ENCODE data around the gene FAS.

FAS gene

GRCh38 chr10:88987840-88988239, 2.8 kb upstream of the FAS start:
- no peak for DNase-seq (ENCODE audit: extremely low read depth, insufficient read length)
- H3K36me3 ChIP-seq (ENCODE audit: control insufficient read depth, insufficient read depth, low read length): no peaks in the 10 kb centered on the region; the same call in 1 of the 2 replicates
- H3K27me3 ChIP-seq (replicated peaks; ENCODE audit: control insufficient read depth, insufficient read depth, low read length): no peaks in the 10 kb centered on the region
- TF ChIP-seq CTCF (IDR thresholded peaks at IDR 0.05; ENCODE audit: insufficient read depth, low read length, poor library complexity, severe bottlenecking): no peak
- H3K4me3 ChIP-seq (replicated peaks; ENCODE audit: low read depth, low read length): no peak overlapping the region

DNA sequence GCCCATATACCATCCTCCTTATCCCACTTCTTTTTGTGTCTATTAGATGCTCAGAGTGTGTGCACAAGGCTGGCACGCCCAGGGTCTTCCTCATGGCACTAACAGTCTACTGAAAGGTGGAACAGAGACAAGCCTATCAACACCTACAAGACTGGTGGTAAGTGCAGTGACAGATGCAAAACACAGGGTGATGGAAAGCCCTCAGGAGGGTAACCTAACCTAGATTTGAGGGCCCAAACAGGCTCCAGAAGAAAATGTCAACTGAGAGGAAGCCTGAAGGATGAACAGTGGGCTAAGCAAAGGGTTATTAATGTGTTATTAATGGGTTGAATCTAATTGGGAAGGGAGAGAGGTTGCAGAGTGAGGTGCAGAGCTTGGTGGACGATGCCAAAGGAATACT, 1.2 kb upstream of the FAS start:
- no peaks in the 10 kb centered on the region for H3K27me3 ChIP-seq (replicated peaks; ENCODE audit: control insufficient read depth, insufficient read depth, low read length)
- no peaks in the 10 kb centered on the region; the same call in 1 of the 2 replicates for H3K36me3 ChIP-seq (ENCODE audit: control insufficient read depth, insufficient read depth, low read length)
- no peak for TF ChIP-seq CTCF (IDR thresholded peaks at IDR 0.05; ENCODE audit: insufficient read depth, low read length, poor library complexity, severe bottlenecking)
- DNase-seq (ENCODE audit: extremely low read depth, insufficient read length): no peak
- H3K4me3 ChIP-seq (replicated peaks; ENCODE audit: low read depth, low read length): peak overlapping the region; percentile 95

DNA sequence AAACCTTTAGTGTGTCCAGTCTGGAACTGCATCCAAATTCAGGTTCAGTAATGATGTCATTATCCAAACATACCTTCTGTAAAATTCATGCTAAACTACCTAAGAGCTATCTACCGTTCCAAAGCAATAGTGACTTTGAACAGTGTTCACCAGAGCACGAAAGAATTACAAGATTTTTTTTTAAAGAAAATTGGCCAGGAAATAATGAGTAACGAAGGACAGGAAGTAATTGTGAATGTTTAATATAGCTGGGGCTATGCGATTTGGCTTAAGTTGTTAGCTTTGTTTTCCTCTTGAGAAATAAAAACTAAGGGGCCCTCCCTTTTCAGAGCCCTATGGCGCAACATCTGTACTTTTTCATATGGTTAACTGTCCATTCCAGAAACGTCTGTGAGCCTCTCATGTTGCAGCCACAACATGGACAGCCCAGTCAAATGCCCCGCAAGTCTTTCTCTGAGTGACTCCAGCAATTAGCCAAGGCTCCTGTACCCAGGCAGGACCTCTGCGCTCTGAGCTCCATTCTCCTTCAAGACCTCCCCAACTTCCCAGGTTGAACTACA, 694 bp upstream of the FAS start:
- Histone ChIP-seq H3K4me3 (replicated peaks; ENCODE audit: low read depth, low read length) (peak overlapping the region; percentile 95), H3K27me3 (replicated peaks; ENCODE audit: control insufficient read depth, insufficient read depth, low read length) (no peaks in the 10 kb centered on the region), H3K36me3 (ENCODE audit: control insufficient read depth, insufficient read depth, low read length) (no peaks in the 10 kb centered on the region; the same call in 1 of the 2 replicates)
- TF ChIP-seq CTCF (IDR thresholded peaks at IDR 0.05; ENCODE audit: insufficient read depth, low read length, poor library complexity, severe bottlenecking): no peak
- DNase-seq (ENCODE audit: extremely low read depth, insufficient read length): no peak

DNA sequence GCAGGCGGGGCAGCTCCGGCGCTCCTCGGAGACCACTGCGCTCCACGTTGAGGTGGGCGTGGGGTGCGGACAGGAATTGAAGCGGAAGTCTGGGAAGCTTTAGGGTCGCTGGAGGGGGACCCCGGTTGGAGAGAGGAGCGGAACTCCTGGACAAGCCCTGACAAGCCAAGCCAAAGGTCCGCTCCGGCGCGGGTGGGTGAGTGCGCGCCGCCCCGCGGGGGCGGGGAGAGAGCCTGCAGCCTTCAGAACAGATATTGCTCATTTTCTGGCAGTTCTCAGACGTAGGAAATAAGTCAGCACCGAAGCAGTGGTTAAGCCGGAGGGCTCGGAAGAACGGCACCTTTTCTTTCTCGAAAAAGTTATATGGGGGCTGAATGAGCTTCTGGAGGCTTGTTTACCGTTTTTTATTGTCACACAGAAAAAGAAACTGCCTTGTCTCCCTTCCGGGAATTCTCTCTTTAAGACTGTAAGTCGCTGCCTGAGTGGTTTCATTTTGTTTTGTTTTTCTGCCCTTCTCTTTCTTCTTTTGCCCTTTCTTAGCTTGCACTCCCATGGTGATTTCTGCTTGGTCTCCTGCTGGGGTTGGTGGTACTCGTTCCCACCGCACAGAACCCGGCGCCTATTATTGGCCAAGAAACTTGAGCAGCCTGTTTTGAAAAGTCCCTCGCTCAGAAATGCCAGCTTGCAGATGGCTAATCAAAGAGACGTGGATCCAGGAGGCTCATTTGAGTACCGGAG, 732 bp downstream of the FAS start:
- Histone ChIP-seq H3K27me3 (replicated peaks; ENCODE audit: control insufficient read depth, insufficient read depth, low read length) (no peaks in the 10 kb centered on the region), H3K36me3 (ENCODE audit: control insufficient read depth, insufficient read depth, low read length) (no peaks in the 10 kb centered on the region; the same call in 1 of the 2 replicates), H3K4me3 (replicated peaks; ENCODE audit: low read depth, low read length) (peak overlapping the region; percentile 95)
- peak; percentile 34 for TF ChIP-seq CTCF (IDR thresholded peaks at IDR 0.05; ENCODE audit: insufficient read depth, low read length, poor library complexity, severe bottlenecking)
- peak; percentile 86 for DNase-seq (ENCODE audit: extremely low read depth, insufficient read length)

DNA sequence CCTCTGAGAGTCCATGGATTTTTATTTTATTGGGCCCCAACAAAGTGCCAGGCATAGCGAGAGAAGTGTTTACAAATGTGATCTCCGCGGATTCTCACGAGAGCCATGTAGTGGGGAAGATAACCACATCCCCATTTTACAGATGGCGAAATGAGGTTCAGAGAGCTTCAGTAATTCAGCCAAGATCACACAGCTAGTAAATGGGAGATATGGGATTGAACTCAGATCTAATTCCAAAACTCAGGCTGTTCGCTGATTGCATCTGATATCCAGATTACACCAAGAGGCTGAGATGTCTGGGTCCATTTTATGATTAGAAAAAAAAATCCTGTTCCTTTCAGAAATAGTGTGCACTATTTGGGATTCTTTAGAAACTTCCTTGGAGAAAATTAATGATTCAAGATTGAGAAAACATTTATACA, 1.3 kb downstream of the FAS start:
- TF ChIP-seq CTCF (IDR thresholded peaks at IDR 0.05; ENCODE audit: insufficient read depth, low read length, poor library complexity, severe bottlenecking): no peak
- no peaks in the 10 kb centered on the region; the same call in 1 of the 2 replicates for H3K36me3 ChIP-seq (ENCODE audit: control insufficient read depth, insufficient read depth, low read length)

More for the DNA sequence above, 1.3 kb downstream of the FAS start:
- DNase-seq (ENCODE audit: extremely low read depth, insufficient read length): no peak
- no peaks in the 10 kb centered on the region for H3K27me3 ChIP-seq (replicated peaks; ENCODE audit: control insufficient read depth, insufficient read depth, low read length)
- H3K4me3 ChIP-seq (replicated peaks; ENCODE audit: low read depth, low read length): peak overlapping the region; percentile 95

Measured in GM06990 (cell line).